GM21576 (cell line): Measurements from ENCODE around the gene BLOC1S4.
"Not testable (repeated sequence)": the region's sequence is repeated elsewhere in the genome, so short reads cannot be mapped to it uniquely, and the experiment has no call there.

ENCODE experiments used
- ATAC-seq: cut with Tn5 transposase; IDR thresholded peaks from one replicate; pipeline ENCODE4 v1.9.1; 2021; ENCODE audit warnings: mild to moderate bottlenecking, moderate library complexity; ENCODE audit not compliant: unreplicated experiment

BLOC1S4 gene

DNA sequence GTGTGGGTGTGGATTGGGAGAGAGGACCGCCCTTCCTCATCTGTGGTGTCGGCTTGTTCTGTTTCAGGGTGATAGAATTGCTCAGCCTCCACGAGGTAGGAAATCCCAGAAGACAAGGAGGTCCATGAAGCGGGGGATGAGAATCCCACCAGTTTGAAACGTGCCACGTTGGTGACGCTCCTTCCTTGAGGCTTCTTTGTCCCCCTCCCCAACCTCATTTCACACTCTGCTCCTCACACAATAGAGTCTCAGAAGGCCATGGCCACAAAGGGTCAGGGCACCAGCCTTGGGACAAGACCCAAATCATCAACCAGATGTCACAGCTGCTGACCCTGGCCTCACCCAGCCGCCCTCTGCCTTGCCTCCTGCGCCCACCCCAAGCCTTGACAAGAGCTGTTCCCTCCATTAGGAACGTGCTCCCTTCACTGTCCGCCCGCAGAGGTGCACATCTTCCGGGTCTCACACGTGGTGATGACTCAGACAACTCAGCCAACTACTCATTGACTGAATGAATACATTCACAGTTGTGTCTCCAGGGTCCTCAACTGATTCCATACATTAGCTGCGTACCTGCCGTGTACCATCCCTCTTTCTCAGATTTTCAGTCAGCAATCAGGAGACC lies 18.3 kb downstream of the BLOC1S4 start:
- ATAC-seq, result no peak

GRCh38 chr4:6739920-6740319 lies 23.9 kb downstream of the BLOC1S4 start:
- no peak for ATAC-seq

DNA sequence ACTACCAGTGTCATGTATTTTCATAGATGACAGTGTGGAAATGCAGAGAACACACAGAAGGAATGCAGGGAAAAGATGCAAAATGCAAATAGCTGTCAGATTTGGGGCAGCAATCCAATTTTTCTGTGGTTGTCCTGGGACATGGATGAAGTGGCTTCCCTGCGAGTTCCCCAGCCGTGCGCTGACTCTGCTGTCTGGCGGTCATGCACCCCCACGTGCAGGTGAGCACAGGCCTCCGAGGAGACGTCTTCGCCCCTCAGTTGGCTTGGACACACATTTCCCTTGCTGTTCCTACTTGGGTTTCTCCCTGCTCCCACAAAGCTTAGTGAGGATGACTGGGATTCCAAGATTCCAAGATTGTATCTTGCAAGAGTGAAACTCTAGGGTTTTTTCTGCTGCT lies 24.4 kb downstream of the BLOC1S4 start:
- no peak for ATAC-seq

- ATAC-seq, result no peak
These were observed 26.5 kb downstream of the BLOC1S4 start for GRCh38 chr4:6742507-6742906.

DNA sequence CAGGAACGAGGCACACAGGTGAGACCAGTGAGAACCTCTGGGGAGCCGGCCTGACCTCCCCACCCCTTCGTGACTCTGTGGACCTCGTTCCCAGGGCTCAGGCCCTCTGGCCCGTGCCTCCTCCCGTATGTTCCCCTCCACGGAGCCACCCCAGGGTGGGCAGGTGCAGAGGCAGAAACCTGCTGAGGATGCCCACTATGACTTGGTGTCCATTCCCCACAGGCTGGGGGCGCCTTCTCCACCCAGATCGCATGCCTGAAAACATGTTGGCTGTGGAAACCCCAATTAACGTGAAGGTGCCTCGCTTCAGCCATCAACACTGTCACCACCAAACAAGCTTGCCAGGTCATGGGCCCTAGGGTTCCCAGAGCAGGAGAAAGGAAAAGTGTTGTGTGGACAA lies 27.0 kb downstream of the BLOC1S4 start:
- no peak for ATAC-seq

DNA sequence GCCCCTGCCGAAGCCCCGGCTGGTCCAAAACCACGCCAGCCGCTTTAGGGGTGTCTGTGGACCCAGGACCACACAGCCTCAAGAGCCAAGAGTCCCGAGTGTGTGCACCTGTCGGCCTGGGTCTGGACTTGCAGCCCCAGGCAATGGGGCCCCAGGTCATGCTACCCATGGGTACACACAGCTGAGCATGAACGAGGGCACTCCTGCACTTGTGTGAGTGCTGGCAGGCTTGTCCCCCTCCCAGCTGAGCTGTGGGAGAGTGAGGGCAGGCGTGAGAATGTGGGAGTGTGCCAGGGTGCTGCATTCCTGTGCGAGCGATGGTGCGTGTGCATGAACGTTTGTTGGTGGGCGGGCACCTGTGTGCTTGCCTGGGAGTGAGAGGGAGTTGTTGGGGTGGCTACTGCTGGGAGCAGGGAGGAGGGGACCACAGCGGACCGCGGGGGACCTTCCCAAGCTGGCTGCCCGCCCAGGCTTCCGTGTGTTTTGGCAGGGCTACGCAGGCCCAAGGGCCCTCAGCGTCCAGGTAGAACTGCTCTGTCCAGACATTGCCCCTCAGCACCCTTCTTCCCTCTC lies 30.8 kb downstream of the BLOC1S4 start:
- ATAC-seq, result no peak

- ATAC-seq, result no peak
These were observed 31.5 kb downstream of the BLOC1S4 start for GRCh38 chr4:6747294-6748051.

- no peak for ATAC-seq
These were observed 32.3 kb downstream of the BLOC1S4 start for GRCh38 chr4:6748286-6748685.

DNA sequence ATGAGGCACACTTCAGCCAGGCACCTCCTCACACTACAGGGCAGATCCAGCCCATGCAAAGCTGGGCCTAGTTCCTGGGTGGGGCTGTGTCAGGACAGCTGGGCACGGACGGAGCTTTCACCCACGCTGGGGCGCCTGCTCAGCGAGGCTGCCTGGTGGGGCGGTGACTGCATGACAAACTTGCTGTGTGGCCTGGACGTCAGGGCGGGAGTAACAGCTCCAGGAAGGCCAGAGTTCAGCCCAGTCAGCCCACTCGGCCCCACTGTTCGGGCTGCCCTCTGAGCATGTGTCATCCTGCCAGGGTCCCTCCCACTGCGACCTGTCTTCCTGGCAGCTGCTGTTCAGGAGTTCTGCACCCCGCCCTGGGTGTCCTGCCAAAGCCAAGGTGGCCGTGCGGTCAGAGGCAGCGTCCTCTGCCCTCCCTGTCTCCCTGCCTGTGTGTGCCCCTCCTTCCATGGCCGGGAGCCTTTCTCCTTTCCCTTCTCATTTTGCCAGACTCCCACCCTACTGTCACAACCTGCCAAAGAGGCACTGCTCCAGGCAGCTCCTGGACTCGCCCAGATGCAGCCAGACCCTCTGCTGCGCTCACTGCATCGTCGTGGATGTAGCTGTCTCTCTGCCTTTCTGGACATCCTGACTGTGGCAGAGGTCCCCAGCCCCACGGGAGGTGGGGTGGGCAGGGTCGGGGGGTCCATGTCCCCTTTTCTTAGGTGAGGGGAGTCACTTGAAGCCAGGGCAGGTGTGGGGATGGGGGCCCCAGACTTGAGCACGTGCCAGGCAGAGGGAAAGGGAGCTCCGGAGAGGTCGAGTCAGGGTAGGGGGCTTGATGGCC lies 33.6 kb downstream of the BLOC1S4 start:
- no peak for ATAC-seq

DNA sequence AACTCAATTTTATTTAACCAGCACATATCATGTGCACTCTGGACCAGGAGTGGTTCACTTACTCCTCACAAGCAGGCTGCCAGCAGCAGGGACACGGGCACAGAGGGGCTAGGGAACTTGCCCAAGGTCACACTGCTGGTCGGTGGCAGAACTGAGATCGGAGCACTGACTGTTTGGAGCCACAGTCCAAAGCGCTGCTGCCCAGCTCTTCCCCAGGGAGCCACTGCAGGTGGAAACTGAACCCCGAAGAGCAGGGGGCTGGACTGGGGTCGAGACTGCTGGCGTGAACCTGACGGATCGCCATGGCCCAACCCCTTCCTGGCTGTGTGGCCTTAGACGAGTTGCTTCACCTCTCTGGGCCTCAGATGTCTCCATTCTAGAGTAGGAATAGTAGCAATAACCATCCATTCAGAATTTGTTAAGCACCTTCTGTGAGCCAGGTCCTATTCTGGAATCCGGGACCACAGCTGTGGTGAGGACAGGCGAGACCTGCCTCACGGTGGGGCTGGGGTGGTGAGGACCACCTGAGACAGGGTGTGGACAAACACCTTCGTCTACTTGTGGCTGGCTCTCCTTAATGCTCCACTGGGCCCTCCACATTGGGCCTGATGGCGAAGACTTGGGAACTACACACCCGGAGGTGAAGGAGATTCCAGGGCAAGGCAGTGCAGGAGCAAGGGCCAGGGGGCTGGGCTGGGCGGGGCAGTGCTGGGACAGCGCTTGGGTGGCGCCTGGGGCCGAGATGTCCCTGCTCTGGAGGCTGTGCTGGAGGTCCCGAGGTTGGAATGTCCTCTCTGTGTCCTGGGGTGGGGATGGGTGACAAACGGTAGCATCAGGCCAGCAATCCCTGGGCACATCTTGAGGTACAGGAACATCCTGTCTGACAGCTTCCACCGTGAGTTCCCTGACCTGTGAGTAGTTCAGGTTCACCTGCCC lies 34.6 kb downstream of the BLOC1S4 start:
- no peak for ATAC-seq

DNA sequence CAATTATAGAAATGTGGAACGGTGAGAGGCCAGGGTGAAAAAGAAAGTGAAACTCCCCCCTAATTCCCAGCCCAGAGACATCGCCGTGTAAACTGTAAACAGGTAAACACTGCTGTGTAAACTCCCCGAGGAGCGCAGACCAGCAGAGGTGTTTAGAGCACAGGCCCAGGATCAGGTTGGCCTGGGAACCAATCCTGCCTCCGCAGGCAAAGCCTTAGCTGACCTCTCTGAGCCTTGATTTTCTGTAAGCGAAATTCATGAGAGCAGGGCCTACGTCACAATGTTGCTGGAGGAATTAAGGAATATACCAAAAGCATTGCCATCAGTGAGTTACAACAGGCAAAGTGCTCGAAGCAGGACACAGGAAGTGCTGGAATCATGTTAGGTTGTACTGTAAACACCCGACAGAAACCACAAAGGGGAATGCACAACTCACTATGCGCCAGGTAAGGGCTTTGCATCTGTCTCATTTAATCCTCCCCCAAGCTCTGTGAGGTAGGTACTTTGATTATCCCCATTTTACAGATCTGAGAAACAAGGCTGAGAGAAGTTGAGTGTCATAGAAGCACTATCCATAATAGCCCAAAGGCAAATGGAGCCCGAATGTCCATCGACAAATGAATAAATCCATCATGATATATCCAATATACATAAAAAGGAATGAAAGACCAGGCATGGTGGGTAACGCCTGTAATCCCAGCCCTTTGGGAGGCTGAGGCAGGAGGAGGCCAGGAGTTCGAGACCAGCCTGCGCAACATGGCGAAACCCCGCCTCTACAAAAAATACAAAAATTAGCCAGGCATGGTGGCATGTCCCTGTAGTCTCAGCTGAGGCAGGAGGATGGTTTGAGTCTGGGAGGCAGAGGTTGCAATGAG lies 35.9 kb downstream of the BLOC1S4 start:
- ATAC-seq, result no peak

DNA sequence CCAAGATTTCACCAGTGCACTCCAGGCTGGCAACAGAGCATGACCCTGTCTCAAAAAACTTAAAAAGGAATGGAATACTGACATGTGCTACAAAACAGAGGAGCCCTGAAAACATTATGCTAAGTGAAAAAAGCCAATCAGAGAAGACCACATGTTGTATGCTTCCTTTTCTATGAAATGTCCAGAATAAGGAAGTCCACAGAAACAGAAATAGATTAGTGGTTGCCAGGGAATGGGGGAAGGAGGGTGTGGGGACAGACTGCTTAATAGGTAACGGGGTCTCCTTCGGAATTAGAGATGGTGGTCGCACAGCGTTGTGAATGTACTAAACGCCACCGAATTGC lies 36.5 kb downstream of the BLOC1S4 start:
- no peak for ATAC-seq

- ATAC-seq, result no peak
These were observed 37.2 kb downstream of the BLOC1S4 start for GRCh38 chr4:6753103-6753560.

- no peak for ATAC-seq
These were observed 37.9 kb downstream of the BLOC1S4 start for GRCh38 chr4:6753891-6754290.

DNA sequence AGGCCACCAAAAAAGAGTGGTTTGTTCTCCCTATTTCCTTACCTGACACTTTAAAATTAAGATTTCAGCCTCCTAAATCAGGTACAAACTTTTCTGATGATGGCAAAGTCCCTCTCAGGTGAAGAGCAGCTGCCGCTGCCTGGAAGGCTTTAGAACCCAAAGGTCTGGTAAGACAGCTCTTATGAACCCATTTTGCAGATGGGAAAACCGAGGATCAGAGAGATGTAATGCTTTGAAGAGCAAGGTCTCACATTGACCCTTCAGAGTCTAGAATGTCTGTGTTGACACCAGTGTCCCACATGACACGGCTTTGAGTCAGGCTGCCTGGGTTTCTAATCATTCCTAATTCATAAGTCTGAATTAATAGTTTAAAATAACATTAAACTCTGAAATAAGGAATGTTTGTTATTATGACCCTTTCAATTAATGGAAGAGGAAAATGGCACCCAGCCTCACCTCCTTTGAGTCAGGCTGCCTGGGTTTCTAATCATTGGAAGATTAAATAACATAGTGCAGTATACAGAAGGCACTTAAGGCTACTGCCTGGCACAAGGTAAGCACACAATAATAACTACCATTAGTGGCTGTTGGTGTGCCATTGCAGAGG lies 38.6 kb downstream of the BLOC1S4 start:
- ATAC-seq, result no peak

GRCh38 chr4:6755088-6755753 lies 39.2 kb downstream of the BLOC1S4 start:
- ATAC-seq, result no peak

DNA sequence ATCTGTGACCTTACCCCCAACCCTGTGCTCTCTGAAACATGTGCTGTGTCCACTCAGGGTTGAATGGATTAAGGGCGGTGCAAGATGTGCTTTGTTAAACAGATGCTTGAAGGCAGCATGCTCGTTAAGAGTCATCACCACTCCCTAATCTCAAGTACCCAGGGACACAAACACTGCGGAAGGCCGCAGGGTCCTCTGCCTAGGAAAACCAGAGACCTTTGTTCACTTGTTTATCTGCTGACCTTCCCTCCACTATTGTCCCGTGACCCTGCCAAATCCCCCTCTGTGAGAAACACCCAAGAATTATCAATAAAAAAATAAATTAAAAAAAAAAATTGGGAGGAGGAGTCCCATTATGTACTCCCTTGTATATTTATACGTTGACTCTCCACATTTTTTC lies 40.4 kb downstream of the BLOC1S4 start:
- not testable (repeated sequence) for ATAC-seq

GRCh38 chr4:6758728-6759127 lies 42.8 kb downstream of the BLOC1S4 start:
- ATAC-seq, result no peak
